ENCODE data around the gene NAPG. TPM values are rescaled to one million over a fixed set of nuclear protein-coding genes. Genes with fewer than 3 reads are reported as not detected.
"Not testable (repeated sequence)": the region's sequence is repeated elsewhere in the genome, so short reads cannot be mapped to it uniquely, and the experiment has no call there.

NAPG gene
- total and polyA plus RNA-seq, 2 donors (not counting 3 experiments of a cell fraction or from before 2014, with no cell fraction given) = 10.8 to 34.1 TPM

DNA sequence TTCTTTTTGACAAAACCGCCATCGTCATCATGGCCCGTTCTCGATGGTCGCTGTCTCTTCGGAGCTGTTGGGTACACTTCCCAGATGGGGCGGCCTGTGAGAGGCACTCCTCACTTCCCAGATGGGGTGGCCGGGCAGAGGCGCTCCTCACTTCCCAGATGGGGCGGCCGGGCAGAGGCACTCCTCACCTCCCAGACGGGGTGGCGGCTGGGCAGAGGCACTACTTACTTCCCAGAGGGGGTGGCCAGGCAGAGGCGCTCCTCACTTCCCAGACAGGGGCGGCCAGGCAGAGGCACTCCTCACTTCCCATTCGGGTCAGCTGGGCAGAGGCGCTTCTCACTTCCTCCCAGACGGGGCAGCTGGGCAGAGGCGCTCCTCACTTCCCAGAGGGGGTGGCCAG, 19.9 kb upstream of the NAPG start:
- H3K9me3 ChIP-seq (replicated peaks; ENCODE audit: control insufficient read depth, insufficient read depth, low read length); H3K9me1 ChIP-seq (replicated peaks; ENCODE audit: control insufficient read depth, extremely low read depth, insufficient read depth, low read length); H3K9ac ChIP-seq (replicated peaks; ENCODE audit: extremely low read depth, insufficient read depth, low read length); H3K36me3 ChIP-seq (ENCODE audit: control insufficient read depth in 2 of 2, extremely low read depth in 1 of 2, insufficient read depth in 2 of 2, low read length in 2 of 2); H2AFZ ChIP-seq (ENCODE audit: low read depth, low read length); H3K27ac ChIP-seq (ENCODE audit: insufficient read depth, low read depth, low read length); CTCF ChIA-PET; H3K27me3 ChIP-seq (ENCODE audit: control insufficient read depth in 2 of 2, insufficient read depth in 2 of 2, low read length in 2 of 2); BruUV-seq (replicated peaks); H3K4me3 ChIP-seq (replicated peaks in 1 of 3; ENCODE audit: insufficient read depth in 1 of 3, low read depth in 1 of 3, low read length in 3 of 3); H3K79me2 ChIP-seq (ENCODE audit: control insufficient read depth, insufficient read depth, low read length); H3K4me2 ChIP-seq (ENCODE audit: insufficient read depth, low read length); H4K20me1 ChIP-seq (replicated peaks; ENCODE audit: control insufficient read depth, extremely low read depth, insufficient read depth, low read length); DNase-seq (ENCODE audit: low read depth, low spot score); intact Hi-C loops (cut with micrococcal nuclease); FAIRE-seq; POLR2A ChIA-PET; H3K4me1 ChIP-seq (ENCODE audit: control insufficient read depth, extremely low read depth, insufficient read depth, low read length): not testable (repeated sequence)
- dilution Hi-C loops (cut with MboI; ENCODE audit: extremely low pct_ligation_motif_present, low sequenced_read_pairs) = loop anchor here (25.0 kb wide), 1 partner anchor 519 kb away; no protein-coding TSS in a partner anchor

DNA sequence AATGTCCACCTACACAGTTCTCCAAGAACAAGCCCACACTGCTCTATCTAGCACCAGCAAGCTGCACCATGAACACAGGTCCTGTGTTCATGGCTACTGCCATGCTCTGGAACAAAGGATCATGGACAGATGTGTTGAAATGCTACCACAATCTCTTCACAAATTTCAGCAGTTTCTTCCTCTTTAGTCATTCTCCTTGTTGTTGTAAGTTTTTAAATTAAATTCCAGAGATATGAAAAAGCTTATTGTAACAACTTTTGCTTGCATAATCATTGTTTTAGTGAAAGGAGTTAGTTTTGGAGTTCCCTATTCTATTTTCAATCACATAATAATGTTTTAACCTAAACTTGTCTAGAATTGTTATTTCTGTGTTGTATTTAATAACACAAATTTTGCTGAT, 17.2 kb upstream of the NAPG start:
- POLR2A ChIA-PET = no interaction called here
- no peaks in the 10 kb centered on the region for H3K9me3 ChIP-seq (replicated peaks; ENCODE audit: control insufficient read depth, insufficient read depth, low read length)
- no peaks in the 10 kb centered on the region for H3K9me1 ChIP-seq (replicated peaks; ENCODE audit: control insufficient read depth, extremely low read depth, insufficient read depth, low read length)
- H4K20me1 ChIP-seq (replicated peaks; ENCODE audit: control insufficient read depth, extremely low read depth, insufficient read depth, low read length) = no peaks in the 10 kb centered on the region
- CTCF ChIA-PET = no interaction called here
- no peaks in the 10 kb centered on the region for H3K79me2 ChIP-seq (ENCODE audit: control insufficient read depth, insufficient read depth, low read length)
- H3K4me1 ChIP-seq (ENCODE audit: control insufficient read depth, extremely low read depth, insufficient read depth, low read length) = no peaks in the 10 kb centered on the region
- no peak overlapping the region for H3K4me3 ChIP-seq (replicated peaks in 1 of 3; ENCODE audit: insufficient read depth in 1 of 3, low read depth in 1 of 3, low read length in 3 of 3)
- no peaks in the 10 kb centered on the region for H3K36me3 ChIP-seq (ENCODE audit: control insufficient read depth in 2 of 2, extremely low read depth in 1 of 2, insufficient read depth in 2 of 2, low read length in 2 of 2)
- H3K27ac ChIP-seq (ENCODE audit: insufficient read depth, low read depth, low read length) = no peak overlapping the region
- no peak for DNase-seq (ENCODE audit: low read depth, low spot score)
- dilution Hi-C loops (cut with MboI; ENCODE audit: extremely low pct_ligation_motif_present, low sequenced_read_pairs) (loop anchor here (25.0 kb wide), 1 partner anchor 521 kb away; no protein-coding TSS in a partner anchor), intact Hi-C loops (cut with micrococcal nuclease) (no loop called here)
- peaks cover 4 to 10% of the 10 kb centered on the region in 2 experiments for H3K27me3 ChIP-seq (ENCODE audit: control insufficient read depth in 2 of 2, insufficient read depth in 2 of 2, low read length in 2 of 2)
- no peak overlapping the region for H3K4me2 ChIP-seq (ENCODE audit: insufficient read depth, low read length)
- no peak for TF ChIP-seq GATA2 (IDR thresholded peaks at IDR 0.05; ENCODE audit: insufficient read depth, insufficient read length, low read depth, low read length)
- no peak for TF ChIP-seq POLR2A (IDR thresholded peaks at IDR 0.05; ENCODE audit: low read depth, low read length)
- no peak for TF ChIP-seq MAX (IDR thresholded peaks at IDR 0.05; ENCODE audit: insufficient read depth, insufficient read length)
- TF ChIP-seq EZH2 (IDR thresholded peaks at IDR 0.05; ENCODE audit: borderline replicate concordance, low read depth, low read length, severe bottlenecking) = no peak
- TF ChIP-seq FOS (IDR thresholded peaks at IDR 0.05; ENCODE audit: borderline replicate concordance, insufficient read depth, low read length) = no peak
- TF ChIP-seq POLR2AphosphoS5 (IDR thresholded peaks at IDR 0.05; ENCODE audit: insufficient read depth, low read depth, low read length) = no peak
- TF ChIP-seq CTCF (IDR thresholded peaks at IDR 0.05; ENCODE audit: extremely low read depth in 1 of 2, insufficient read depth in 1 of 2, low read depth in 1 of 2, low read length in 2 of 2) = no peak
- TF ChIP-seq JUN (IDR thresholded peaks at IDR 0.05; ENCODE audit: borderline replicate concordance, insufficient read depth, insufficient read length, low read depth) = no peak
- no peak for TF ChIP-seq MYC (IDR thresholded peaks at IDR 0.05; ENCODE audit: low read depth, low read length)
- no peak overlapping the region for H3K9ac ChIP-seq (replicated peaks; ENCODE audit: extremely low read depth, insufficient read depth, low read length)
- no TSS peak for BruUV-seq (replicated peaks)
- FAIRE-seq = no peak
- no peak overlapping the region for H2AFZ ChIP-seq (ENCODE audit: low read depth, low read length)
